CD4-positive, alpha-beta T cell treated with Interleukin-2 at 100 ng/mL for 4 hours (primary cell): ENCODE results near the gene PPP4R1.
A peak's percentile ranks its signal among the peaks of the same experiment; 100 is the strongest.

Source experiments
- DNase-seq: peaks from one replicate; pipeline ENCODE4 v3.0.0-alpha.2; 2020; ENCODE audit warnings: low spot score

The PPP4R1 gene

DNA sequence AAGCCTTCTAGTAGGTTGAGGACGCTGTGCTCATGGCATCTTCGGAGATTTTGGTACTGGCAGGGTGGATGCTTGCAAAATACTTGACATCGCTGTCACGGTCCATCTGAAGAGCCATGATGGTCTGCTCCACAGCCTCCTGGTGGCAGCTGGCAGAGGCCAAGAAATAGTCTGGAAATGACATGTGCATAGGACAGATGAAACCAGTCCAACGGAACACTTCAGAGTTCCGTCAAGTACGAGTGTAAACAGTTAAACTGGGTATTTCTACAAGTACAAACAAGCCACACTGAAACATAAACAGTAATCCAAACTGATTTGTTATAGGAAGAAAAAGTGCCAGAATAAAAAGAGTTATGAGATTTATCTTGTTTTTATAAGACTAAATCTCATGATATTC is 66.6 kb downstream of the PPP4R1 start:
- no peak for DNase-seq

DNA sequence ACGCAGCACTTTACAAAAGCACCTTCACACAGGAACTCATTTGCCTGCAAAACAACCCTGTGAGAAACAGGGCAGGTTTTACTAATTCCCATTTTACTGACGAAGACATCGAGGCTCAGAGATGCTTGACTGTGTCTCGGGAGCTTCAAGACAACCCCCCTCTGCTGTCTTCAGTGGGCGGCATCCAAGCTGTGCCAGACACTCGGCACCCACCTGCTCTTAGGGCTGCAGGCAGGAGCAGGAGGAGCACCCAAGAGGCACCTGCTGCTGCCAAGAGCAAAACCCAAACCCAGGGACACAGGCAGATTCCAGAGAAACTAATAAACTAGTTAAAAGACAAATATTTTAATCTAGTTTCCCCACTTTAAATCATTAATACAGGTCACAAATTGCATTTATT is 67.9 kb downstream of the PPP4R1 start:
- no peak for DNase-seq

DNA sequence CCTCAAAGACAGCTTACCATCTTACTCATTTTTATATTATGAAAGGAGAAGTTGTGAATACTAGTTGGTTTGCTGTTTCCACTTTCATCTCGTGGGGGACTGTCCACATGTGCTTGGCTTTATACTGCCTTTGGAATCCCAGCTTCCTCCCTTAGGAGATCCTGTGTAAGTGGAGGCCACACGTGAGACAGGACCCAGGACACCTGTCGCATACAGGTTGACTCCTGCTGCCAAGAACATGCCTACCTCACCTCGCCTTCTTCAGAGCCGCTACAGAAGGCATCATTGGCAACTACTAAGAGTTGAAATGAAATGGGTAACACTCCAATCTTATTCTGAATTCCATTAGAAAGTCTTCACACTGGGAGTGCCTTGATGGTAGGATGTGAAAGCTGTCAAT is 69.3 kb downstream of the PPP4R1 start:
- no peak for DNase-seq

DNA sequence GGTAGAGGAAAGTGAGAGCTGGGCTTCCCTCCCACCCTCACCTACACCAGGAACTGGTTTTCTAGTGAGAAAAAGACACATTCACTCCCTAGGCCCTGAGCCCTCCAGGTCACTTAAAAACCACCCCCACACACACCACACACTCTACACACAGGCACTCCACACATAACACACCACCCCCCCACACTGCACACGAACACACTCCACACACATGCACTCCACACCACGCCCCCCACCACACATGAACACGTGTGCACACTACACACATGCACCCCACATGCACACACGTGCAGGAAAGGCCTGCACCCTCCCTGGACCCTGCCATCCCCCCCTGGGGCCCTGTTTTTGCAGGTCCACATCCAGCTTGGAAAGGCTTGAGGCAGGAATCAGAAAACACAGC is 71.4 kb downstream of the PPP4R1 start:
- DNase-seq = no peak

DNA sequence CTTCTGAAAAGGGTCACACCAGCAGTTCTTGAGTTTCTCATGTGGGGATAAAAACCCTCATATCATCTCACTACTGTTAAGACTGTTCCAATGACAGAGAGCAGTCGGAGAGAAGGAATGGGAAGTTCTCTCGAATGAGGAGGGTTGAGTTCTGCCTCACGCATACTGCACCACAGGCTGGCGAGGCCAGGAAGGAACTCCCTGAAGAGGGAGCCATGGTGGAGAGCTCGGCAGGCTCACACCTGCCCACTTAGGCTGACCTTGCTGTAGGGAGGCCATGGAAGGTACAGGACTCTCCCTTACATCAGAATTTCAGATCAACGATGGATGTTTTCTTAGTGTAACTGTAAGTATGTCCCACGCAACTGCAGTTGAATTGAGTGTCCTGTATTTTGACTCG is 74.4 kb downstream of the PPP4R1 start:
- DNase-seq = no peak

DNA sequence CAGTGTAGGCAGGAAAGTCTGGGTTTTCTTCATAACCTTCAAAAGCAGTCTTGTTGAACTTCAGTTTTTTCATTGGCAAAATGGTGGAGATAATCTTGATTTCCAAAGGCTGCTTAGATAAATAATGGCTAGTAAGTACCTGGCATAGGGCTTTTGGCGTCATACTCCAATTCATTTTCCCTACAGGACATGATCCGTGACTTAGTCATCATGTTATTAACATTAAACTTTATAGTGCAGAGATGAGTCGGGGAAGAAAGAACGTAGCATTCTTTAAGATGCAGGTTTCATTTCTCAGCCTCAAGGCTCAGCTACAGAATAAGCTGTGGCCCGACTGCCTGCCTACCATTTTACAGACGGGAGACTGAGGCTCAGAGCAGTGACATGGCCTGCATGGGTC is 75.1 kb downstream of the PPP4R1 start:
- DNase-seq = no peak

DNA sequence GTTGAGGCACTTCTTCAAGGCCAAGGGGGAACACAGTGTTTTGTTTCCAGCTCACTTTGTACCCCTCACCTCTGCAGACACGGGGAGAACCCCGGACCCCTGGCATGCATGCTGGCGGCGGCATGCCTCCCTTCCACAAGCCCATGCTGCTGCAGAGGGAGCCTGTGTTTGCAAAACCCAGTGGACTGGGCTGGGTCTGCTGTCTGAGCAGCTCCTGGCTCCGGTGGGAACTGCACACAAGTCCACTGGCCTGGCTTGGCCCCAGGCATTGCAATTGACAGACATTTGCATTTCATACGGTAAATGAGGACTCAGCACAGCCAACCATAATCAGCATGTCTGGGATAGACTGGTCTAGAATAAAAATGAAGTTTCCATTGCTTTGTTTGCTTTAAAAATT is 76.7 kb downstream of the PPP4R1 start:
- no peak for DNase-seq

DNA sequence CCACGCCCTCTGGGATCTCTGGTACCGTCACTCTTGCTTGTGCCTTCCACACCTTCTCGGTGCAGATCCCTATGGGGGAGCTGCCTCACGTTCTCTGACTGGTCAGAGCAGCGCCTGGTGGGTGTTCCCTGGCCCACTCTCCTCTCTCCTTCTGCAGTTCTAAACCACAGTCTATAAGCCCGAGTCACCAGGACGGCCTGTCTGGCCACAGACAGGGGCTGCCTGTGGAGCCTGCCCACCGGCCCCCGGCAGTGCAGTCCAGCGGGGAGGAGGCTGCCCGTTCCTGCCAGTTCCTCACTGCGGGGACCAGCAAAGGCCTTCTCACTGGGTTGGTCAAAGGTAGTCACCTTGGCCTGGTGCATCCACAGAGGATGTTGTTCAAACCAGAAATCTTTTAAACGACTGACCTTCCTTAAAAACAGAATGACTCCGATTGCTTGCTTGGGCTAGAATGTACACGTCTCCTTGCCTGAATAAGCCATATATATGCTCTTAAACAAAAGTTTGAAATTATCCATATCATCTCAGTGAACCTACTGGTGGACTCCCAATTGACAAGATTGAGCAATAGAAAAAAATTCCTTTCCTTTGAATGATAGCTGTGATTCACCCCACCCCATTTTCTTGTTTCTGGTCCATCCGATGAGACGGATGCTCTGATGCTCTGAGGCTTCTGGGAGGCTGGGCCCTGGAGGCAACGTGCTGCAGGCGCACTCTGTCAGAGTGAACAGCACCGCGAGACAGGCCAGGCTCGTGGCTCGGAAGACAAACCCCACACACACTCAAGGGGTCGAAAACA is 77.8 kb downstream of the PPP4R1 start:
- no peak for DNase-seq

DNA sequence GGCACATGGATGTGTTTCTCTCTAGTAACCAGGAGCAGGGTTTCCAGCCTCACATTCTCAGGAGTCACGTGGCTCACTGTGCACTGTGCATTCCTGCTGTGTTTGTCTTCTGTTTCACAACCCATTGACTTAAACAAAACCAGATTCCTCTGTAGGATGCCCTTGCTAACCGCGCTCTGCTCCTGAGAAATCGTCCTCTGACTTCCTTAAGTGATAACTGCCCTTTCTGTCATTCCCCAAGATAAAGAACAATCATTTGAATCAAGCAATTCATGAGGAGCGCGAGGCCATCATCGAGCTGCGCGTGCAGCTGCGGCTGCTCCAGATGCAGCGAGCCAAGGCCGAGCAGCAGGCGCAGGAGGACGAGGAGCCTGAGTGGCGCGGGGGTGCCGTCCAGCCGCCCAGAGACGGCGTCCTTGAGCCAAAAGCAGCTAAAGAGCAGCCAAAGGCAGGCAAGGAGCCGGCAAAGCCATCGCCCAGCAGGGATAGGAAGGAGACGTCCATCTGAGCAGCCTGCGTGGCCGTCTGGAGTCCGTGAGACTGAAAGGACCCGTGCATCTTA is 78.8 kb downstream of the PPP4R1 start:
- no peak for DNase-seq

DNA sequence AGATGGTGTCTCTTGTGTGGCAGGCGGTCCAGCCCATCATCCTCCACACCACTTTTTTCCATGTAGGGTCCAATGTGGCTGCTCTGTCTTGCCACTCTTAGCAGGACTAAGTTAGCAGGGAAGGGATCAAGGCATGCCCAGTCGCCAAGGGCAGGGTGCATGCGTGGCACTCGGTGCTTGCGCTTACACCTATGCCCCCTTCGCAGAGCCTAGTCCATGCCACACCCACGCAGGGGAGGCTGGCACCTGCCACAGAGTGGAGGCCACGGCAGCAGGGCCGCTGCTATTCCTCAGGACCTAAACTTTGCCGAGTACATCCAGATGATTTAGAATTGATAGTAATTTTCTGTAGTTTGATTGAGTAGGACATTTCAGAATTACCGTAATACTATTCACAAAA is 79.5 kb downstream of the PPP4R1 start:
- DNase-seq = no peak

DNA sequence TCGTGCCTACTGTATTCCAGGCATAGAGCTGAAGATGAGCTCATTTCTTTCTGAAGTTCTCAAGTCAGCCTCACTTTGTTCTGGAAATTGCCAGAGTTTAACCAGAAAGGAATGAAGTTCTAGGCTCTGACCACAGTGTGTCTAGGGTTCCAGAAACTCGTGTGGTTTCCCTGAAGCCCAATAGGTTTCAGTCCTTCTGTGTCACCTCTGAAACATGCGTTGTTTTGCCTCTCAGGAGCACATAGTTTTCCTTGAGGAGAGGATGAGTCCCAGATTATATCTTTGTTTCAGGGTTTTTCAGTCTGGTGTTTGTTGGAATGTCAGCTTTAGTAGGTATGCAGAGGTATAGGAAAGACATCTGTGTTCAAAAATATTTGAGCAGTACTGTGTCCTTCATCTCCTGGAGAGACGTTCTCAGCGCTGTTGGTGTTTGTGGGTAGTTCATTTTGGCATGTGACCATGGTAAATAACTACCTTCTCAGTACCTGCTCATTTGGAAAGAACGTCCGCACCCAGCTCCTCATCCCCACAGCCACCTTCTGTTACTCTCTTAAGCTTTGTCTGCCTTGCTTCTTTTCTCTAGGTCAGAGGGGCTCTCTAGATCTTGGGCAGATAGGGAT is 82.5 kb downstream of the PPP4R1 start:
- DNase-seq = no peak

DNA sequence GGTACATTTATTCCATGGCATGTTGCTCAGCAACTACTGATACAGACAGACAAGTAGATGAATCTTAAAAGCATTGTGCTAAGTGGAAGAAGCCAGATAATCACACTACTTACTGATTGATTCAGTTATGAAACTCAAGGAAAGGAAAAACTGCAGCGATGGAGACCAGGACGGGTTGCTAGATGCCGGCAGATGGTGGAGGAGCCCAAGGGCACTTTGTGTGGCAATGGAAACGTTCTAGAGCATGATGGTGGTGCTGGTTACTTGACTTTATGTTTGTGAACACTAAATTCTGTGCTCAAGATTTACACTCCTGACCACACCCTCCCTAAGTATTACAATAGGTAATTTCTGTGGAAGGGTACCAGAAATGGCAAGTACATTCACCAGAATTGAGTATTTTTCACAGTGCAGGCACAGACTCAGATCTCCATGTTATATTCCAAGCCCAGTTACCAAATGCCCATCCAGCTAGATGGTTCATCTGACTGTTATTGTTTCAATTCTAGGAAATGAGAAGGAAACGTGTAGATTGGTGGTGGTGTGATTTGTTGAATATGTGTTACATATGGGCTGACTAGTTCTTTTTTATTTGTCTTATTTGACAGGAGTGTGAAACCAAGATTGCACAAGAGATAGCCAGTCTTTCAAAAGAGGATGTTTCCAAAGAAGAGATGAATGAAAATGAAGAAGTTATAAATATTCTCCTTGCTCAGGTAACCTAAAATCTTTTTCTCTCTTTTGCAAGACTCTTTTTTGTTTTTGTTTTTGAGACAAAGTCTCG is 83.9 kb downstream of the PPP4R1 start:
- no peak for DNase-seq

DNA sequence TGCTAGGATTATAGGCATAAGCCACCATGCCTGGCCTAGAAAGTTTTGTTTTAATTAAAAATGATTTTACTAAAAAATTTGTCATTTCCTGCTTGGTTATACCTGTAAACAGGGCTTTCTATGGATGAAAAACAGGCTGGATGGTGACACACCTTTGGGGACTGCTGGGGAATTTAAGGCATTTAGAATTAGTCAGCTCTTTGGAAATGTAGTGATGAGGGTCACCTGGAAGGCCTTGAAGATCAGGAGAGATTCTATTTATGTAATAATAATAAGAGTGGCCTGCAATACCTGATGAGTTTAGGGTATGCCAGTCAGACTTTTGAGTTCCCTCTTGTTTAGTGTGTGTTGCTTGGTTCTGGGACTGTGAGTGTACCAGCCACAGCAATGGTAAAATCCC is 87.9 kb downstream of the PPP4R1 start:
- DNase-seq = no peak

DNA sequence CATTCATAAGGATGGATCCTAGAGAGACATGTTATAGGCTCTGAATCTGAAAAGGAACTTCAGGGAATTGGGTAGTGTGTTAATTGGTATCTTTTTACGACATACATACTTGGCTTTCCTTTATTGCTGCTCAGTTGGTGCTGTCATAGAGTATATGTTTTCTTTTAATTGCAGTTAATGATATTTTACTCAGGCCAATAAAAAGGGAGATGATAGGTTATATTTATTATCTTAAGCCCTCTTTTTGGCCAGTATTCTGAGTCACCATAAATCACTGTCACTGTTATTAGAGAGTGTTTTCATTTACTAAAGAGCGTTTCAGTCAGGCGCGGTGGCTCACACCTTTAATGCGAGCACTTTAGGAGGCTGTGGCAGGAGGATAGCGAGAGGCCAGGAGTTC is 91.4 kb downstream of the PPP4R1 start:
- no peak for DNase-seq

DNA sequence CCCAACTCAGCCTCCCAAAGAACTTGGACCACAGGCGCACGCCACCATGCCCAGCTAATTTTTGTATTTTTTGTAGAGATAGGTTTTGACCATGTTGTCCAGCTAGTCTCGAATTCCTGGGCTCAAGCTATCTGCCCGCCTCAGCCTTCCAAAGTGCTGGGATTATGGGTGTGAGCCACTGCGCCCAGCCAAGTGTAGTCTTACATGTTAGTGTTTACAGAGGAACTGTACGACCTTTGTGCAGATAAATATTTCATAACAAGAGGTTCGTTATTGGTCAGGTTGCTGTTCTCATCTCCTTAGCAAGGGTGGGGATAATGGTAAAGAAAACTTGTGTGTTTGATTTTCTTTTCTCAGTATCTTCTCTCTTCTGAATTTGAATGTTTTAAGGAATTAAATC is 92.6 kb downstream of the PPP4R1 start:
- DNase-seq = no peak

DNA sequence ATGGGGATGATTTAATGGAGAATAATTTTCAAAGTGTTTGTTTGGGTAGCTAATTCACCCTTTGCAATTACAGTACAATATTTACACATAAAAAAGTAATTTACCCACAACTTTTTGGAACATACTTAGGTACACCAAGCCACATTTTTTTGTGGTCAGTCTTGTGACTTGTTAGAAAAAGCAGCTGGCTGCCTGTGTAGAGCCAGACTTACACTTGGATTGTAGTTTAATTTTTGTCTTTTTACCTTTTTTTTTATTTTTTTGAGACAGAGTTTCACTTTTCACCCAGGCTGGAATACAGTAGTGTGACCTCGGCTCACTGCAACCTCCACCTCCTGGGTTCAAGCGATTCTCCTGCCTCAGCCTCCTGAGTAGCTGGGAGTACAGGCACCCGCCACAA is 93.7 kb downstream of the PPP4R1 start:
- no peak for DNase-seq

DNA sequence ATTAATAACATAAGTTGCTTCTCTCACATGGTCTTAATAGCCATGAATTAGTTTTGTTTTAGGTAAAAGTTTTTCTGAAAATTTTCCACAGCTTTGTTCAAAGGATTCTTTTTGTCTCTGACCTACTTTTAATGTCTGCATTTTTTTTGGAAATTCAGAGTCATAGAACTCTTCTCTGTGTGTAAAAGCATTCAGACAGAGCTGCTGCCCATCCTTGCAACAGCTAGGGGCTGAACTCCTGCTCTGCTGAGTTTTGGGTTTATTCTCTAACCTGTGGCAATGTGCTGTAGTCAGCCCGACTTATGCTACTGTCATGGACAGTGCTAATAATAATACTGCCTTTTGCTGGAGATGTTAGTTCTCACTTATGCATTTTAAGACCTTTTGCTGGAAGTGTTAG is 95.0 kb downstream of the PPP4R1 start:
- no peak for DNase-seq

DNA sequence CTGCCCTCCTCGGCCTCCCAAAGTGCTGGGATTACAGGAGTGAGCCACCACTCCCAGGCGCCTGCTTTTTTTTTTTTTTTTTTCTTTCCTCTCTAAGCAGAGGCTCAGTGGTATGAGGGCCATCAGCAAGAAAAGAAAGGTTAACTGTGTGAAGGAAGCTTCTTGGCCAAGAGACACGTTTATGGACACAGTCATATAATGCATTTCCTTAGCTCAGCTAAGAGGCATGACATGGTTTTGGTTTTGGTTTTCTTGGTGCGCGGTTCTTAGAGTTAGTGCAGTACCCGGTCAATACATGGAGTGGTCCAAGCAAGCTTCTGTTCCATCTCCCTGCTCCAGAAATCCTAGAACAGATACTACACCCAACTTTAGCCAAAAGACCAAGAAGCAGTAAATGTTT is 96.5 kb downstream of the PPP4R1 start:
- DNase-seq = no peak

DNA sequence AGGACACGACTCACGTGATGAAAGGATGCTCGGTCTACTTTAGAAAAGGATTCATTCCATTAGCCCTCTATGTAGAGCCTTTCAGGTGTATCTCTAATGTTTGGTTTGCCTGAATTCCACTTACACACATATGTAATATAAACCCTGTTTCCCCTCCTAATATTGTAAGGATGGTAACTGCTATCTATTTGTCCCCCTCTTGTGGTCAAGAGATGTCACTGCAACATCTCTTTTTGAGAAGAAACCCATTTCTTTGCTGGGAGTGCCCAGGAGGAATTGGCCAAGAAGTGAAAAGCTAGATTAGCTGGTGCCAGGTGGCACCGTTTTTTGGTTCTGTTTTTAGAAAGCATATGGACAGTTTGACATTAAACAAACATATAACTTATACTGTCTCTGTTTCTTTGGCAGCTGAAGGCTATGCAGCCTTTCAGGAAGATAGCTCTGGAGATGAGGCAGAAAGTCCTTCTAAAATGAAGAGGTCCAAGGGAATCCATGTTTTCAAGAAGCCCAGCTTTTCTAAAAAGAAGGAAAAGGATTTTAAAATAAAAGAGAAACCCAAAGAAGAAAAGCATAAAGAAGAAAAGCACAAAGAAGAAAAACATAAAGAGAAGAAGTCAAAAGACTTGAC is 97.8 kb downstream of the PPP4R1 start:
- DNase-seq = peak; percentile 56

DNA sequence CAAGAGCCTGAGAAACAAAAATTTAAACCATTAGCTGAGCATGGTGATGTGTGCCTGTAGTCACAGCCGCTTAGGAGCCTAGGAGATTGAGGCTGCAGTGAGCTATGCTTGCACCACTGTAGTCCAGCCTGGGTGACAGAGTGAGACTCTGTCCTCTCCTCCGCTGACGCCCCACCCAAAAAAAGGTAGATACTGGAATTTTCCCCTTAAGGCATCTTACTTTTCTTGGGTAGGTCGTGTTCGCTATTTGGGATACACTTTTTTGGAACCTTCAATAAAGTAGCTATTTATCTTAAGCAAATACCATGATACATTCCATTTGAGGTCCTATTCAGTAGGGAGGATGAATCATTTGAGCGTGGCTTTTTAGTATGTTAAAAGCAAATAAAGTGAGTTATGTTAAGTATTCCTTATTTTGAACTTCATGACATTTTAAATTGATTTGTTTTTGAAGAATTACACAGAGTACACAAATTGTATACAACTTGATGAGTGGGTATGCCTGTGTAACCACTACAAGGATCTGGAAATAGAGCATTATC is 100.3 kb downstream of the PPP4R1 start:
- DNase-seq = no peak

DNA sequence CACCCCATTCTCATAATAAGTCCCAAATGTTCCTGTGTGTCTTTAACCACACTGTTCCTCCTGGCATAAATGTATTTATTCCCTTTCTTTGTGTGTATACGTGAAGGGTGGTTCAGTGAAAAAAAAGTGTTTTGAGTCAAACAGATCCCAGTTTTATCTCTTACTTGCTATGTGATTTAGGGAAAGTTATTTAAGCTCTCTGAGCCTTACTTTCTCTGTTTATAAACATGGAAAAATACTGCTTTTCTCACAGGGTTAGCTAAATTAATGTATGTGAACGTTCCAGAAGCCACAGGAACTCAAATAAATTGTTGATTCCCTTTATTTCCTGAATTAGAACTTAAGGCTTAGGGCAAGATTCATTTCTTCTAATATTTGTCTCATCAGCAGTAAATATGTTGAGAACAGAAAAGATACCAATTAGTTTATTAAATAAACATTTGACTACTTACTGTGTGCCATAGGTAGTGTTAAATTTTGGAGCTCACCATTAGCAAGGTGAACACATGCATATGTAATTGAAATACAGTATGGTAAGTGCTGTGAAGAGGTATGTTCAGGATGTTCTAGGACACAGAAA is 105.8 kb downstream of the PPP4R1 start:
- DNase-seq = no peak

DNA sequence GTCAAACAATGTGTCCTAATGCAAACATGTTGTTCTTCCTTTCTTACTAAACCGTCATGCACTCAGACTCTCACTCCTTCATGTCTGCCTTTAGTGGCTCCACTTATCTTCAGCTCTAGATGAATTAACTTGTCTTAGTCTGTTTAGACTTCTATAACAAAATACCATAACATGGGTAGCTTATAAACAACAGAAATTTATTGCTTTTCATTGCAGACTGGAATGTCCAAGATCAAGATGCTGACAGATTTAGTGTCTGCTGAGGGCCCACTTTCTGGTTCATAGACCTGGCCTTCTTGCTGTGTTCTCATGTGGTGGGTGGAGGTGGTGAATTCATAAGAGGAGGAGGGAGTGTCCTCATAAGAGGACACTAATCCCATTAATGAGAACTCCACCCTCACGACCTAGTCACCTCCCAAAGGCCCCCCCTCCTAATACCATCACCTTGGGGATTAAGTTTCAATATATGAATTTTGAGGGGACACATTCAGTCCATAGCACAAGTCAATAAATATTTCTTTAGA is 106.7 kb downstream of the PPP4R1 start:
- no peak for DNase-seq
